Measurements from ENCODE around the gene NGLY1. TPM values are rescaled to one million over a fixed set of nuclear protein-coding genes. Genes with fewer than 3 reads are reported as not detected.

NGLY1 gene
- total and polyA plus RNA-seq, 2 of the 8 experiments (the other 6 are each of a cell fraction or from before 2014, with no cell fraction given) = 3.1 to 24.8 TPM

DNA sequence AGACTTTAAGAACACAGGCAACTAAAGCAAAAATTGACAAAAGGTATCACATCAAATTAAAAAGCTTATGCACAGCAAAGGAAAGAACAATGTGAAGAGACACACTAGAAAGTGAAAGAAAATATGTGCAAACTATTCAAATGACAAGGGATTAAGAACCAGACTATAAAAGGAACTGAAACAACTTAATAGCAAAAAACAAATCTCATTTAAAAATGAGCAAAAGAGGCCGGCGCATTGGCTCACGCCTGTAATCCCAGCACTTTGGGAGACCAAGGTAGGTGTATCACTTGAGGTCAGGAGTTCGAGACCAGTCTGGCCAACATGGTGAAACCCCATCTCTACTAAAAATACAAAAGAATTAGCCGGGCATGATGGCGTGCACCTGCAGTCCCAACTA, 14.4 kb downstream of the NGLY1 start:
- CTCF ChIA-PET (ENCODE audit: partially characterized antibody) = interaction anchor here (0.7 to 1.2 kb wide), 3 partner anchors 88 to 1056 kb away, joined by 3 to 5 read pairs (median 3); no protein-coding TSS in a partner anchor
- no peaks in the 10 kb centered on the region for H3K4me1 ChIP-seq (replicated peaks in 1 of 4; ENCODE audit: control insufficient read depth in 3 of 4, insufficient read depth in 4 of 4, low read length in 3 of 4)
- no peak for FAIRE-seq
- no peak for TF ChIP-seq TAF1 (IDR thresholded peaks at IDR 0.05; ENCODE audit: low read depth, low read length)
- no peak for TF ChIP-seq SP1 (IDR thresholded peaks at IDR 0.05; ENCODE audit: low read depth, low read length)

More for the DNA sequence above, 14.4 kb downstream of the NGLY1 start:
- H3K18ac ChIP-seq (ENCODE audit: extremely low read depth, low read length) = no peak overlapping the region
- no peak overlapping the region for H2AFZ ChIP-seq (ENCODE audit: low read length)
- no peaks in the 10 kb centered on the region for H3K79me2 ChIP-seq (ENCODE audit: control insufficient read depth in 1 of 2, insufficient read depth in 2 of 2, low read length in 2 of 2)
- H3K23me2 ChIP-seq (ENCODE audit: low read depth, low read length) = no peaks in the 10 kb centered on the region
- peaks cover 0 to 2% (median 0%) of the 10 kb centered on the region in 4 experiments; a peak in 3 of 8 replicates for H3K36me3 ChIP-seq (ENCODE audit: control insufficient read depth in 2 of 4, insufficient read depth in 4 of 4, low read length in 3 of 4)
- H3K79me1 ChIP-seq (ENCODE audit: low read depth, low read length) = no peaks in the 10 kb centered on the region
- H3K23ac ChIP-seq (ENCODE audit: insufficient read length) = no peak overlapping the region
- no peak overlapping the region for H2BK120ac ChIP-seq (replicated peaks; ENCODE audit: low read depth, low read length)
- H3K27ac ChIP-seq (ENCODE audit: low read depth, low read length) = no peak overlapping the region
- H3K56ac ChIP-seq (replicated peaks; ENCODE audit: insufficient read length, low read depth, low read length) = no peak overlapping the region
- H3K14ac ChIP-seq (ENCODE audit: insufficient read length) = no peak overlapping the region
- no peak for DNase-seq (ENCODE audit: low read depth in 1 of 2, low spot score in 2 of 2)
- H3K4ac ChIP-seq (replicated peaks; ENCODE audit: insufficient read length, low read depth, low read length) = no peak overlapping the region
- H2BK12ac ChIP-seq (ENCODE audit: low read depth, low read length) = no peak overlapping the region
- H3K9me3 ChIP-seq (ENCODE audit: insufficient read depth in 2 of 2, low read depth in 1 of 2, low read length in 1 of 2) = no peaks in the 10 kb centered on the region
- no peak overlapping the region for H2AK5ac ChIP-seq (ENCODE audit: low read depth, low read length)
- H3K9ac ChIP-seq (replicated peaks in 1 of 4; ENCODE audit: extremely low read depth in 1 of 4, low read depth in 3 of 4, low read length in 3 of 4) = no peak overlapping the region
- H3K4me2 ChIP-seq (ENCODE audit: insufficient read depth in 1 of 2, low read depth in 2 of 2, low read length in 2 of 2) = no peak overlapping the region
- H4K8ac ChIP-seq (ENCODE audit: extremely low read depth, insufficient read depth, low read length) = no peak overlapping the region
- no peak overlapping the region for H4K5ac ChIP-seq (ENCODE audit: insufficient read length, low read depth, low read length)
- H4K20me1 ChIP-seq (replicated peaks in 1 of 2; ENCODE audit: control insufficient read depth in 1 of 2, insufficient read depth in 2 of 2, low read length in 2 of 2) = no peaks in the 10 kb centered on the region
- H2BK15ac ChIP-seq (ENCODE audit: low read length) = no peak overlapping the region
- H3K4me3 ChIP-seq (ENCODE audit: extremely low read depth in 1 of 4, insufficient read depth in 2 of 4, low read depth in 3 of 4, low read length in 4 of 4) = no peak overlapping the region
- no peak overlapping the region for H2BK5ac ChIP-seq (ENCODE audit: low read depth, low read length)
- H2BK20ac ChIP-seq (ENCODE audit: low read length) = no peak overlapping the region
- no peaks in the 10 kb centered on the region for H3K27me3 ChIP-seq (replicated peaks in 1 of 4; ENCODE audit: control insufficient read depth in 3 of 4, extremely low read depth in 1 of 4, insufficient read depth in 3 of 4, low read length in 3 of 4)
- no peak overlapping the region for H4K91ac ChIP-seq (replicated peaks; ENCODE audit: insufficient read length, low read length)
- POLR2A ChIA-PET (ENCODE audit: partially characterized antibody) = interaction anchor here (1.2 kb wide), 1 partner anchor 12 kb away, joined by 3 read pairs; no protein-coding TSS in a partner anchor
- 99% methylated on average over 6 of the region's 6 CpGs; no CpG with 5 or more reads in 1 of the 2 experiments for WGBS, 2 experiments (ENCODE audit: extremely low coverage in 1 of 2, insufficient coverage in 1 of 2, insufficient read length in 1 of 2, insufficient replicate concordance in 2 of 2, low coverage in 1 of 2, low lambda C conversion rate in 2 of 2, missing lambda C conversion rate in 1 of 2)
